BJ (cell line): ENCODE results near the gene CD36. TPM values are rescaled to one million over a fixed set of nuclear protein-coding genes. Genes with fewer than 3 reads are reported as not detected.

Experiments
- CTCF ChIA-PET: fragments of 350-600 bp; formaldehyde crosslinking; extraction: SDS; loops from one replicate; lab custom pipeline; 2021; ENCODE audit warnings: antibody characterized with exemption, inconsistent platforms; lab: Yijun Ruan, JAX
- POLR2A ChIA-PET: fragments of 300-600 bp; sonication (Branson Sonifier 250); formaldehyde crosslinking; extraction: SDS; loops from one replicate; lab custom pipeline; 2021; ENCODE audit warnings: antibody characterized with exemption; lab: Charles Lee
- DNase-seq: peaks from one replicate; pipeline ENCODE4 v3.0.0-alpha.2; 2011; ENCODE audit warnings: low read depth
- H3K27me3 ChIP-seq: 2 replicates; pipeline ENCODE4 v1.6.0; 2011; ENCODE audit warnings: low read length; ENCODE audit not compliant: control insufficient read depth, insufficient read depth
- H3K36me3 ChIP-seq: 2 replicates; pipeline ENCODE4 v1.5.1; 2011; ENCODE audit warnings: low read length; ENCODE audit not compliant: control insufficient read depth, insufficient read depth
- H3K4me3 ChIP-seq: 2 replicates; pipeline ENCODE4 v1.5.1; 2011; ENCODE audit warnings: low read depth, mild to moderate bottlenecking, control low read depth, low read length
- CTCF ChIP-seq: IDR thresholded peaks from 2 replicates; pipeline ENCODE4 v1.5.1; 2011; ENCODE audit warnings: low read depth, mild to moderate bottlenecking, control low read depth, inconsistent platforms, low read length, moderate library complexity; ENCODE audit not compliant: insufficient read depth
- polyA plus RNA-seq: library from polyadenylated mRNA; depleted of rRNA; stranded (reverse); fragments of >200 nt; gene quantifications from 2 replicates; pipeline ENCODE4 v1.2.3, GENCODE V29; 2011; rRNA removed
- small RNA-seq: library from RNA; depleted of rRNA; stranded (forward); fragments of <200 nt; gene quantifications from one replicate; pipeline ENCODE3, GENCODE V24; 2012; ENCODE audit warnings: low replicate concordance, low read depth; ENCODE audit not compliant: insufficient read length

The CD36 gene
- polyA plus RNA-seq, 1 experiment: 0.34 TPM

GRCh38 chr7:80724249-80724871, 85.9 kb downstream of the CD36 start:
- H3K4me3 ChIP-seq: no peak overlapping the region
- no peak for TF ChIP-seq CTCF
- peak; percentile 93 for DNase-seq
- POLR2A ChIA-PET: interaction anchor here (0.6 to 0.7 kb wide), 3 partner anchors 135 to 541 kb away, joined by 3 to 5 read pairs (median 4); no protein-coding TSS in a partner anchor
- CTCF ChIA-PET: interaction anchor here (0.6 to 1.1 kb wide), 3 partner anchors 158 to 563 kb away, joined by 3 to 5 read pairs (median 3); no protein-coding TSS in a partner anchor
- H3K27me3 ChIP-seq: no peaks in the 10 kb centered on the region
- H3K36me3 ChIP-seq: no peaks in the 10 kb centered on the region

- no peak for DNase-seq
- no peaks in the 10 kb centered on the region for H3K36me3 ChIP-seq
- no peaks in the 10 kb centered on the region for H3K27me3 ChIP-seq
- CTCF ChIA-PET: interaction anchor here (1.1 kb wide), 1 partner anchor 157 kb away, joined by 3 read pairs; no protein-coding TSS in a partner anchor
- no peak overlapping the region for H3K4me3 ChIP-seq
- POLR2A ChIA-PET: no interaction called here
- TF ChIP-seq CTCF: no peak
Measured at GRCh38 chr7:80725181-80725611, 86.8 kb downstream of the CD36 start.

Small RNAs within 50 kb of the gene (small RNA-seq; reads per million reads assigned to genes)
- not detected for gene AC073850.1

Other genes with a start within 250 kb of the CD36 start
- not detected in 2 replicates for gene GNAT3, start 126.6 kb upstream of the CD36 start, polyA plus RNA-seq